ENCODE data around the gene ZNF524.
A peak's percentile ranks its signal among the peaks of the same experiment; 100 is the strongest.

ZNF524 gene

GRCh38 chr19:55641426-55642152 lies 41.5 kb downstream of the ZNF524 start:
- peak overlapping the region; percentile 92 for H3K4me3 ChIP-seq (ENCODE audit: low read depth, low read length)
- no peak for TF ChIP-seq CTCF (IDR thresholded peaks at IDR 0.05; ENCODE audit: insufficient read depth, low read depth, low read length, missing control alignments)
- peak; percentile 50 for DNase-seq (ENCODE audit: low read depth)

- DNase-seq (ENCODE audit: low read depth): peak; percentile 49
- TF ChIP-seq CTCF (IDR thresholded peaks at IDR 0.05; ENCODE audit: insufficient read depth, low read depth, low read length, missing control alignments): no peak
- peak overlapping the region; percentile 92 for H3K4me3 ChIP-seq (ENCODE audit: low read depth, low read length)
Measured at GRCh38 chr19:55642153-55643002, 42.3 kb downstream of the ZNF524 start.

GRCh38 chr19:55643003-55643886 lies 43.2 kb downstream of the ZNF524 start, which contains the start of gene ZNF581:
TSS of gene ZNF581 (plus strand) at chr19:55643649. CDS start at chr19:55644572, 923 bp downstream.
- H3K4me3 ChIP-seq (ENCODE audit: low read depth, low read length): peak within 1 kb of the TSS; percentile 92
- TF ChIP-seq CTCF (IDR thresholded peaks at IDR 0.05; ENCODE audit: insufficient read depth, low read depth, low read length, missing control alignments): no peak
- DNase-seq (ENCODE audit: low read depth): peak; percentile 91

GRCh38 chr19:55643887-55644176 lies 43.7 kb downstream of the ZNF524 start:
- no peak for TF ChIP-seq CTCF (IDR thresholded peaks at IDR 0.05; ENCODE audit: insufficient read depth, low read depth, low read length, missing control alignments)
- DNase-seq (ENCODE audit: low read depth): no peak
- H3K4me3 ChIP-seq (ENCODE audit: low read depth, low read length): peak overlapping the region; percentile 92

GRCh38 chr19:55644191-55644833 lies 44.2 kb downstream of the ZNF524 start:
- TF ChIP-seq CTCF (IDR thresholded peaks at IDR 0.05; ENCODE audit: insufficient read depth, low read depth, low read length, missing control alignments): no peak
- peak overlapping the region; percentile 92 for H3K4me3 ChIP-seq (ENCODE audit: low read depth, low read length)

GRCh38 chr19:55644842-55645511 lies 44.9 kb downstream of the ZNF524 start:
- peak; percentile 35 for DNase-seq (ENCODE audit: low read depth)
- peak overlapping the region; percentile 92 for H3K4me3 ChIP-seq (ENCODE audit: low read depth, low read length)
- TF ChIP-seq CTCF (IDR thresholded peaks at IDR 0.05; ENCODE audit: insufficient read depth, low read depth, low read length, missing control alignments): no peak

More at GRCh38 chr19:55644191-55644833, 44.2 kb downstream of the ZNF524 start:
- no peak for DNase-seq (ENCODE audit: low read depth)

Data from GM12865 (cell line).